AG08395 (cell line): ENCODE measurements around the gene NRIP3.
"Not testable (repeated sequence)": the region's sequence is repeated elsewhere in the genome, so short reads cannot be mapped to it uniquely, and the experiment has no call there.

ENCODE experiments used
- DNase-seq: peaks from one replicate; pipeline ENCODE4 v3.0.0; 2012; ENCODE audit warnings: mixed read lengths, low spot score

The NRIP3 gene

GRCh38 chr11:8971196-8971923 lies 32.4 kb downstream of the NRIP3 start:
- no peak for DNase-seq

GRCh38 chr11:8967184-8967583 lies 36.6 kb downstream of the NRIP3 start:
- no peak for DNase-seq

GRCh38 chr11:8964324-8965320 lies 39.2 kb downstream of the NRIP3 start, which contains the start of gene TMEM9B:
Gene TMEM9B, minus strand, starts transcription at chr11:8964442. Its CDS starts 129 bp downstream, at chr11:8964313.
- DNase-seq = peak; percentile 92

- DNase-seq = peak; percentile 62
These were observed 40.1 kb downstream of the NRIP3 start for GRCh38 chr11:8963569-8964323.

- DNase-seq = no peak
These were observed 41.0 kb downstream of the NRIP3 start for GRCh38 chr11:8962841-8963240.

- DNase-seq = no peak
These were observed 42.4 kb downstream of the NRIP3 start for GRCh38 chr11:8961401-8961800.

- peak; percentile 88 for DNase-seq
These were observed 44.1 kb downstream of the NRIP3 start for GRCh38 chr11:8959546-8960166.

- no peak for DNase-seq
These were observed 46.9 kb downstream of the NRIP3 start for GRCh38 chr11:8956860-8957259.

- no peak for DNase-seq
These were observed 54.9 kb downstream of the NRIP3 start for GRCh38 chr11:8948886-8949285.

- no peak for DNase-seq
These were observed 56.4 kb downstream of the NRIP3 start for GRCh38 chr11:8947230-8947943.

- DNase-seq = no peak
These were observed 61.2 kb downstream of the NRIP3 start, which contains the start of gene ASCL3 for GRCh38 chr11:8942518-8943066. Gene ASCL3, minus strand, starts transcription at chr11:8943016. Its CDS starts 4,855 bp downstream, at chr11:8938161.

GRCh38 chr11:8941341-8942103 lies 62.3 kb downstream of the NRIP3 start:
- no peak for DNase-seq

GRCh38 chr11:8937659-8938058 lies 66.1 kb downstream of the NRIP3 start:
- DNase-seq = no peak

GRCh38 chr11:8937159-8937558 lies 66.6 kb downstream of the NRIP3 start:
- DNase-seq = no peak

GRCh38 chr11:8935789-8936188 lies 68.0 kb downstream of the NRIP3 start:
- DNase-seq = not testable (repeated sequence)

GRCh38 chr11:8934742-8935488 lies 68.9 kb downstream of the NRIP3 start:
- peak; percentile 79 for DNase-seq

- DNase-seq = no peak
These were observed 69.9 kb downstream of the NRIP3 start for GRCh38 chr11:8933931-8934330.

GRCh38 chr11:8932564-8933180 lies 71.1 kb downstream of the NRIP3 start, which contains the start of gene C11orf16:
Gene C11orf16, minus strand, starts transcription at chr11:8932947. Its CDS starts 639 bp downstream, at chr11:8932308.
- DNase-seq = no peak
